DMS 273 (cell line): Measurements from ENCODE around the gene NRIP3.
A peak's percentile ranks its signal among the peaks of the same experiment; 100 is the strongest.
"Not testable (repeated sequence)": the region's sequence is repeated elsewhere in the genome, so short reads cannot be mapped to it uniquely, and the experiment has no call there.

Experiments
- DNase-seq: peaks from one replicate; lab custom pipeline; 2025; ENCODE audit not compliant: unreplicated experiment; lab: John Stamatoyannopoulos, UW

The NRIP3 gene

GRCh38 chr11:9016916-9017642 is 13.3 kb upstream of the NRIP3 start:
- DNase-seq: no peak

- DNase-seq: peak; percentile 80
Observed at GRCh38 chr11:9015677-9016076, 11.9 kb upstream of the NRIP3 start.

GRCh38 chr11:9014826-9015225 is 11.0 kb upstream of the NRIP3 start:
- no peak for DNase-seq

GRCh38 chr11:9013373-9013772 is 9.6 kb upstream of the NRIP3 start:
- no peak for DNase-seq

- not testable (repeated sequence) for DNase-seq
Observed at GRCh38 chr11:9009538-9009937, 5.7 kb upstream of the NRIP3 start.

GRCh38 chr11:9008661-9009060 is 4.9 kb upstream of the NRIP3 start:
- DNase-seq: no peak

- no peak for DNase-seq
Observed at GRCh38 chr11:9008011-9008550, 4.3 kb upstream of the NRIP3 start.

GRCh38 chr11:9005087-9005486 is 1.3 kb upstream of the NRIP3 start:
- no peak for DNase-seq

GRCh38 chr11:9004183-9004926 is 554 bp upstream of the NRIP3 start:
- peak; percentile 45 for DNase-seq

GRCh38 chr11:9002920-9003572 is 755 bp downstream of the NRIP3 start:
- peak; percentile 32 for DNase-seq

GRCh38 chr11:9001736-9002135 is 2.1 kb downstream of the NRIP3 start:
- DNase-seq: no peak

- DNase-seq: no peak
Observed at GRCh38 chr11:8998017-8998416, 5.8 kb downstream of the NRIP3 start.

GRCh38 chr11:8997451-8997850 is 6.3 kb downstream of the NRIP3 start:
- no peak for DNase-seq

- no peak for DNase-seq
Observed at GRCh38 chr11:8989453-8989852, 14.3 kb downstream of the NRIP3 start.

GRCh38 chr11:8988329-8989234 is 15.2 kb downstream of the NRIP3 start:
- no peak for DNase-seq

GRCh38 chr11:8987446-8987845 is 16.4 kb downstream of the NRIP3 start:
- DNase-seq: no peak

- not testable (repeated sequence) for DNase-seq
Observed at GRCh38 chr11:8986772-8987171, 17.0 kb downstream of the NRIP3 start.

GRCh38 chr11:8985462-8985861 is 18.3 kb downstream of the NRIP3 start:
- no peak for DNase-seq

- DNase-seq: no peak
Observed at GRCh38 chr11:8983552-8983951, 20.2 kb downstream of the NRIP3 start.

GRCh38 chr11:8980485-8980884 is 23.3 kb downstream of the NRIP3 start:
- DNase-seq: no peak

GRCh38 chr11:8979365-8979764 is 24.4 kb downstream of the NRIP3 start:
- DNase-seq: not testable (repeated sequence)
